Testis (tissue), 3 donors: ENCODE results near the gene GPR149. TPM values are rescaled to one million over a fixed set of nuclear protein-coding genes. Genes with fewer than 3 reads are reported as not detected.

Experiments used
- DNase-seq: peaks from one replicate; pipeline ENCODE4 v3.0.0-alpha.2; 2019
- H3K27ac ChIP-seq, 2 donors: fragments of 200-600 bp; sonication (generic); one replicate each; pipeline ENCODE4 v1.5.1; 2019
- H3K27me3 ChIP-seq: fragments of 200-600 bp; sonication (generic); one replicate; pipeline ENCODE4 v1.5.1; 2019
- H3K36me3 ChIP-seq: fragments of 200-600 bp; sonication (generic); one replicate; pipeline ENCODE4 v1.5.1; 2017; ENCODE audit warnings: low read depth; ENCODE audit errors: missing control alignments
- H3K4me1 ChIP-seq: fragments of 200-600 bp; sonication (generic); one replicate; pipeline ENCODE4 v1.5.1; 2019
- H3K4me3 ChIP-seq, 2 donors: fragments of 200-600 bp; sonication (generic); one replicate each; pipeline ENCODE4 v1.5.1; 2017 to 2019
- H3K9me3 ChIP-seq: fragments of 200-600 bp; sonication (generic); one replicate; pipeline ENCODE4 v1.5.1; 2017
- CTCF ChIP-seq, 3 experiments: fragments of 450-650 bp in 2 of 3; fragments of 200-600 bp in 1 of 3; sonication (generic) in 1 of 3; IDR thresholded peaks; one replicate each; pipeline ENCODE4 v1.5.1; 2016 to 2019; ENCODE audit warnings: antibody characterized with exemption in 3 of 3, mild to moderate bottlenecking in 2 of 3, moderate library complexity in 1 of 3
- POLR2A ChIP-seq: fragments of 450-650 bp; IDR thresholded peaks from one replicate; pipeline ENCODE4 v1.6.1; 2017; ENCODE audit warnings: antibody characterized with exemption, mild to moderate bottlenecking, moderate library complexity
- WGBS, 2 donors: methylation state at CpG; one replicate each; pipeline ENCODE4 v1.1.5; 2018; 5-methylcytosine and 5-hydroxymethylcytosine counted together
- intact Hi-C: fragments of 100-400 bp; cut with DNase I; formaldehyde crosslinking; loops from one replicate; pipeline ENCODE4 v1.15.1; 2023; ENCODE audit warnings: low total_unique reads
- polyA plus RNA-seq: library from polyadenylated mRNA; stranded (reverse); fragments of 350-450 nt; fragmentation: Illumina TruSeq; extraction: RNeasy Lipid Tissue Mini Kit (QIAGEN cat#74804); gene quantifications from one replicate; pipeline ENCODE4 v1.2.3, GENCODE V29; 2014; ENCODE audit warnings: low read depth, low replicate concordance; ENCODE audit not compliant: insufficient read depth
- total RNA-seq, 2 donors: library from RNA; depleted of rRNA; stranded (reverse); fragments of >200 nt; gene quantifications; one replicate each; pipeline ENCODE4 v1.2.3, GENCODE V29; 2016

Gene GPR149
- total and polyA plus RNA-seq, 3 donors from 2014 or later: 0.31 to 0.61 (median 0.37) TPM

- Histone ChIP-seq H3K36me3 (no peaks in the 10 kb centered on the region), H3K27ac (no peak overlapping the region), H3K27me3 (no peaks in the 10 kb centered on the region), H3K4me1 (no peaks in the 10 kb centered on the region), H3K9me3 (no peaks in the 10 kb centered on the region), H3K4me3 (no peak overlapping the region)
- DNase-seq: no peak
- intact Hi-C loops: no loop called here
- no peak for TF ChIP-seq CTCF (IDR thresholded peaks at IDR 0.05)
- TF ChIP-seq POLR2A: no peak
These were observed 7.3 kb downstream of the GPR149 start for GRCh38 chr3:154422694-154423093.

- TF ChIP-seq POLR2A (no peak), CTCF (IDR thresholded peaks at IDR 0.05) (no peak)
- intact Hi-C loops: no loop called here
- Histone ChIP-seq H3K36me3 (no peaks in the 10 kb centered on the region), H3K9me3 (no peaks in the 10 kb centered on the region), H3K4me1 (no peaks in the 10 kb centered on the region), H3K4me3 (no peak overlapping the region), H3K27me3 (no peaks in the 10 kb centered on the region), H3K27ac (no peak overlapping the region)
- peak; percentile 46 for DNase-seq
- 13% methylated on average over 3 of the region's 3 CpGs for WGBS, 2 donors
These were observed 8.9 kb downstream of the GPR149 start for GRCh38 chr3:154421083-154421482.

GRCh38 chr3:154398084-154398967, 31.7 kb downstream of the GPR149 start:
- H3K27ac ChIP-seq: no peak overlapping the region
- DNase-seq: no peak
- H3K4me1 ChIP-seq: no peaks in the 10 kb centered on the region
- no peaks in the 10 kb centered on the region for H3K9me3 ChIP-seq
- intact Hi-C loops: no loop called here
- 53 to 58% methylated on average over 3 of the region's 3 CpGs for WGBS, 2 donors
- H3K36me3 ChIP-seq: no peaks in the 10 kb centered on the region
- TF ChIP-seq POLR2A (no peak), CTCF (IDR thresholded peaks at IDR 0.05) (no peak)
- H3K4me3 ChIP-seq: no peak overlapping the region
- no peaks in the 10 kb centered on the region for H3K27me3 ChIP-seq

GRCh38 chr3:154389861-154390260, 40.1 kb downstream of the GPR149 start:
- WGBS, 2 donors: 85 to 95% methylated on average over 3 of the region's 3 CpGs
- Histone ChIP-seq H3K4me3 (no peak overlapping the region), H3K36me3 (no peaks in the 10 kb centered on the region), H3K9me3 (no peaks in the 10 kb centered on the region), H3K4me1 (no peaks in the 10 kb centered on the region), H3K27me3 (no peaks in the 10 kb centered on the region), H3K27ac (no peak overlapping the region)
- TF ChIP-seq CTCF (IDR thresholded peaks at IDR 0.05) (no peak), POLR2A (no peak)
- no peak for DNase-seq
- intact Hi-C loops: no loop called here

- Histone ChIP-seq H3K4me3 (no peak overlapping the region), H3K4me1 (no peaks in the 10 kb centered on the region), H3K27ac (no peak overlapping the region), H3K36me3 (no peaks in the 10 kb centered on the region), H3K9me3 (no peaks in the 10 kb centered on the region), H3K27me3 (no peaks in the 10 kb centered on the region)
- intact Hi-C loops: no loop called here
- TF ChIP-seq CTCF (IDR thresholded peaks at IDR 0.05): no peak
- no peak for TF ChIP-seq POLR2A
- no peak for DNase-seq
These were observed 45.5 kb downstream of the GPR149 start for GRCh38 chr3:154384479-154384878.
